ENCODE measurements around the gene PYGO2.
"Not testable (repeated sequence)": the region's sequence is repeated elsewhere in the genome, so short reads cannot be mapped to it uniquely, and the experiment has no call there.

The PYGO2 gene

GRCh38 chr1:154940213-154940560 is 21.4 kb downstream of the PYGO2 start:
- no peak for DNase-seq

- DNase-seq: no peak
Observed at GRCh38 chr1:154938604-154939399, 22.8 kb downstream of the PYGO2 start.

- no peak for DNase-seq
Observed at GRCh38 chr1:154937988-154938386, 23.6 kb downstream of the PYGO2 start.

GRCh38 chr1:154937085-154937987 is 24.2 kb downstream of the PYGO2 start:
- peak; percentile 87 for DNase-seq

DNA sequence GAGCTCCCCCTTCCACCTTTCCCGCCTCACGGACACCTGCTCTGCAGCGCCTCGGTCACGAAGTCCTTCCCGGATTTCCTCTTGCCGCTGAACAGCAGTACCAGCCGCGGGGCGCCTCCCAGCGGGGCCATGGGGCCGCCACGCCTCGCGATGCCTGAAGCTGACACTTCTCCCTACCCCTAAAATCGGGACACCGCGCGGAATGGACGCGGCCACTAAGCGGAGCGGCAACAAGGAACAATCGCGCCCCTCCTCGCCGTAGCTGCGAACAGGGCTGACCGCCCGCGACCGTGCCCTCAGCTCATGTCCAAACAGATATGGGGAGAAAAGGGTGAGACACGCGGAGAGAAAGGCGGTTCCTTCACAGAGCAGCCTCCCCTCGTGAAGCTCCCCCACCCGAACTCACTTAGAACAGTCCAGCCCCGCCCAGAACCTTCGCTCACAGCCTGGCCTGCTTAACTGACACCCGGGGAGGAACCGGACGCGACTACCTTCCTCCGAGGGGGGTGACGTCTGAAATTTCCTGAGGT is 25.0 kb downstream of the PYGO2 start, which contains the start of gene PMVK:
Gene PMVK (minus strand): TSS at position 165 of the 530 bp plus-strand sequence. CDS start 34 bp downstream, at position 131.
- peak; percentile 98 for DNase-seq

DNA sequence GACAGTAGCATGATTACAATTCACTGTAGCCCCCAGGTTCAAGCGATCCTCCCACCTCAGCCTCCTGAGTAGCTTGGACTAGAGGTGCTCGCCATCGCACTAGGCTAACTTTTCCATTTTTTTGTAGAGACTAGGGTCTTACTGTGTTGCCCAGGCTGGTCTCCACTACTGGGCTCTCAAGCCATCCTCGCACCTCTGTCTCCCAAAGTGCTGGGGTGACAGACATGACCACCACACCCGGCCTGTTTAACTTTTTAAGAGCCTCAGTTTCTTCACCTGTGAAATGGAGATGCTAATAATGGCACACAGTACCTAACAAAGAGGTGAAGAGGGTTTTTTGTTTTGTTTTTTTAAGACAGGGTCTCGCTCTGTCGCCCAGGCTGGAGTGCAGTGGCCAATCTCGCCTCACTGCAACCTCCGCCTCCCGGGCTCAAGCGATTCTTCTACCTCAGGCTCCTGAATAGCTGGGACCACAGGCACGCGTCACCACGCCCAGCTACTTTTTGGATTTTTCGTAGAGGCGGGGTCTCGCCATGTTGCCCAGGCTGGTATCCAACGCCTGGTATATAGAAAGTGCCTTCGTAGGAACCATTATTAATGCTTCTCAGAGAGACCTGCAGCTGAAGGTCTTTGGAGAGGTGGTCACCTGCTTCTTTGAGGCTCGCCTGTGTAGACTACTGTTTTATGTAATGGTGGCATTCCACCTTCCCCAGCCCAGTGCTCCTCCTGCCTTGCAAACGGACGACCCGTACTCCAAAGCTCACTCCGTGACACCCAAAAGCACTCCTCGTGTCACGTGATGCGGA is 25.6 kb downstream of the PYGO2 start:
- DNase-seq: no peak

DNA sequence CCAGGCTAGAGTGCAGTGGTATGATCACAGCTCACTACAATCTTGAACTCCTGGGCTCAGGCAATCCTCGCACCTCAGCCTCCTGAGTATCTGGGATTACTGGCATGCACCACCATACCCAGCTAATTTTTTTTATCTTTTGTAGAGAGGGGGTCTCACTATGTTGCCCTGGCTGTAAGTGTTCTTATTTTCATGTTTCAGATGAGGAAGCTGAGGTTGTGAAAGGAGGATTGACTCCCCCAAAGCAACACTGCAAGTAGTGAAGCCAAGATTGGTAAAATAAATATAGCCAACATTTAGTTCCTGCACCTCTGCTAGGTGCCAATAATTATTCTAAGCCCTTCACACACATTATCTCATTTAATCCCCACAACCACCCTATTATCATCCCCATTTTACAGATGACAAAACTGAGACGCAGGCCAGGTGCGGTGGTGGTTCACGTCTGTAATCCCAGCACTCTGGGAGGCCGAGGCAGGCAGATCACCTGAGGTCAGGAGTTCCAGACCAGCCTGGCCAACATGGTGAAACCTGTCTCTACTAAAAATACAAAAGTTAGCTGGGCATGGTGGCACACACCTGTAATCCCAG is 27.1 kb downstream of the PYGO2 start:
- no peak for DNase-seq

GRCh38 chr1:154931940-154932487 is 29.6 kb downstream of the PYGO2 start:
- no peak for DNase-seq

GRCh38 chr1:154926201-154926600 is 35.4 kb downstream of the PYGO2 start:
- DNase-seq: no peak

DNA sequence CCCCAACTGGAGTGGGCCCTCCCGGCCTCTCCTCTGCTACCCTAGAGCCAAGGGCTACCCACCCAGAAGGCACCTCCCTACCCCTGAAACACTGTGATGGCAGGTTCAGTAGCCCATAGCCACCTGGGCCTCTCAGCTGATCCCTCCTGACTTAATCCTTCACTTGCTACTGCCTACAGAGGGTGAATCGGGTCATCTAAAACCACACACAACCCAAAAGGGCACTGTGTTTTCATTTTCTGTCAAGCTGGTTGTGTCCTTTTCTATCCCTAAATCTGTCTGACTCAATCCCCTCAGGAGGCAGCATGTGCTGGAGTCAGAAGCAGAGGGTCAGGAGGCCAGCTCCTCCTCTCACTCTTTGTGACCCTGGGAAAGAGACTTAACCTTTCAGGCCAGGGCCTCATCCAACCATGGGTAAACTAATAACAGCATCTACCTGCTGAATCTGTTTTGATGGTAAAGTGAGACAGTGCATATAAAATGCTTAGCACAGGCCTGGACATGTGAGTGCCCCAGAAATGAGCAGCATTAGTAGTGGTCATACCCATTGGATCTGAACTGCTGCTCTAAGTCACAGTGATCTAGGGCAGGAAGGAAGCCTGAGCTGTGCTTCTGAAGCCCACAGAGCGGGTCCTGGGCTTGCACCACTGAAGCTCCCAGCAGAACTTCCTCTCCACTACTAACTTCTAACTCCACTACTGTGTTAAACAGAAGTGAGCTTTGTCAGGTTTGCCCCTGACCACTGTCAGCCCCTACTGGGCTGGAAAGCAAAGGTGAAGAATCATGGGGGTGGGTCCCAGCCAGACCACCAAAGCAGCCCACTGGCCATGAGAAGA is 36.0 kb downstream of the PYGO2 start:
- no peak for DNase-seq

DNA sequence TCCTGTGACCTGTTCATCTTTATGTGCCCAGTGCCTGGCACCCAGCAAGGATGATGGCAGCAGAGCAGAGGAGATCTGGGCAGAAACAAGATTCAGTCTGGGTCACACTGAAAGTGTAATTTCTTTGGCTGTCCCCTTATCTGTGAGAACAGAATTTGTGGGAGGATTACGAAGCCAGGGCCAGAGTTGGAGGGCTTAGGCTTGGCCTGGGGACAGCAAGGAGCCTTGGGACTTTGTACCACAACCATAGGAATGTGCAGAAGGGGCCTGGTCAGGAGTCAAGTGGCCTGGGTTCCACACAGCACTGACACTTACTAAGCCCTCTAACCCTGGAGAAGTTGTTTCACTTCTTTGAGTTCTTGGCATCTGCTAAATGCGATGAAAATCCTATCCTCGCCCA is 37.9 kb downstream of the PYGO2 start:
- no peak for DNase-seq

- peak; percentile 6 for DNase-seq
Observed at GRCh38 chr1:154913273-154913672, 48.3 kb downstream of the PYGO2 start.

DNA sequence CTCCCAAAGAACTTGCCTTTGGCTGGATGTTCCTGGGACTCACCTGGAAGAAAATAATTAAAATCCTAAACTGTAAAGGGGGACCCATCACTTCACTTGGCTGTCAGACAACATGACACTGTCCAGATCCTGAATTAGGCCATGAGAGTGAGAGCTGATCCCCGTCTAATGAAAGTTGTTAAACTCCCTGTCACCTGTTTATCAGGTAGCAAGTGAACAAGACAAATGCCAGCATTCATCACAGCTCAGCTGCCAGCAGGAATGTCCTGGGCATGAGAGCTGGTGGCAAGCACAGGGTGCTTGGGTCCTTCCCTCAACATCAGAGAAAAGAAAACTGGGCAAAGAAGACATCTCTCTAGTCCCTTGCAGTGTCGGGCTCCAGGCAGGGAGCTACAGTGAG is 48.8 kb downstream of the PYGO2 start:
- no peak for DNase-seq

GRCh38 chr1:154911691-154912550 is 49.7 kb downstream of the PYGO2 start:
- DNase-seq: no peak

DNA sequence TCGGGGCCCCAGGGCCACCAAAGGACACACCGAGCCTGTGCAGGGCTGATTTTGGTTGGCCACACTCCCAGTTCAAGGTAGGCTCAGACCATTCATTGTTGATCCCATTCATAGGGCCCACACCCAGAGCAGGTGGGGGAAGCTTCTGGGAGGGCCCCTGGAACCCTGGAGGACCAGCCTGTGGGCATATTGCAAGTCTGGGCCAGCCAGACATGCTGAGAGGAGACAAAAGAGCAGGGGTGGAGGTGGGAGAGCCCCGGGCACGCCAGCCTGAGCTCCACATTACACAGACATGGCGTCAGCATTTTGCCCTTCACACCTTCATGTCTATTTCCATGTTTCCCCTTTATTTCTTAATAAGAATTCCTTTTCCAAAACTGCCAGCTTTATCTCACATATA is 50.7 kb downstream of the PYGO2 start:
- DNase-seq: no peak

GRCh38 chr1:154908937-154909336 is 52.6 kb downstream of the PYGO2 start:
- no peak for DNase-seq

- not testable (repeated sequence) for DNase-seq
Observed at GRCh38 chr1:154908129-154908528, 53.5 kb downstream of the PYGO2 start.
